Fibroblast of the aortic adventitia (primary cell): Measurements from ENCODE around the gene CCDC78. TPM values are rescaled to one million over a fixed set of nuclear protein-coding genes. Genes with fewer than 3 reads are reported as not detected.

Experiments
- DNase-seq: peaks from one replicate; pipeline ENCODE4 v3.0.0-alpha.2; 2010; ENCODE audit warnings: low read depth
- H3K4me3 ChIP-seq: 2 replicates; pipeline ENCODE4 v1.5.1; 2011; ENCODE audit warnings: low read depth, mild to moderate bottlenecking, control low read depth, low read length, moderate library complexity
- total RNA-seq: library from RNA; depleted of rRNA; stranded (reverse); fragments of >200 nt; gene quantifications from 2 replicates; pipeline ENCODE4 v1.2.3, GENCODE V29; 2012; ENCODE audit warnings: low replicate concordance
- TF ChIP-seq, protein P1 (sequence below): IDR thresholded peaks from 2 replicates; pipeline ENCODE4 v1.5.1; 2011; ENCODE audit warnings: mild to moderate bottlenecking, low read length, control low read depth, inconsistent platforms; ENCODE audit not compliant: insufficient read depth

CCDC78 gene
- total RNA-seq, 1 donor = 1.8 TPM

DNA sequence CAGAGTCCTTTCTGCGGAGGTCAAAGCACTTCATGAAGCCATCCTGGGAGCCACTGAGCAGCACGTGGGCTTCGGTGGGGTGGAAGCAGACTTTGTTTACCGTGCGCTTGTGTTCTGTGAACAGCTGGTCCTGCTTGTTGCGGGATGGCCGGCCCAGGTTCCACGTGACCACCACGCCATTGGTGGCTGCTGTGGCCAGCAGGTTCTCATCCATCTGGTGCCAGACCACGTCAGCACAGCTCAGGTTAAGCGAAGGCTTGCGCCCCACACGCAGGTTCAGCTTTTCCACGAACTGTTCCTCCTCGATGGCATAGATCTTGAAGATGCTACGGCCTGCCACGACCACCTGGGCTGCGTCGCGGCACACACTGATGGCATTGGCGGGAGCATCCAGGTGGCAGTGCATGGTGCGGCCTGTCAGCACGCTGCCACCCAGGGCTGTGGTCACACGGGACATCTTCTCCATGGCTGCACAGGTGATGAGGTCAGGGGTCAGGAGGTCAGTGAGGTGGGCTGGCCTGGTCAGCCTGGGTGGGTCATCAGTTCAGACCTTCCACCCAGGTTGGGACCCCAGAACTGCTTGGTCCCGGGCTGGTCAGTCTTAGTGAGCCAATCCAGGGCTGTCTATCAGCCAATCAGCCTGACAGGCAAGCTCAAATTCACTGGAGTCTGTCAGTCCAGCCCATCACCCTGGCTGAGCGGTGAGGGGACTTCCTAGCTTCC is 36.9 kb downstream of the CCDC78 start:
- H3K4me3 ChIP-seq = peak overlapping the region; percentile 81
- no peak for DNase-seq
- TF ChIP-seq, protein P1, sequence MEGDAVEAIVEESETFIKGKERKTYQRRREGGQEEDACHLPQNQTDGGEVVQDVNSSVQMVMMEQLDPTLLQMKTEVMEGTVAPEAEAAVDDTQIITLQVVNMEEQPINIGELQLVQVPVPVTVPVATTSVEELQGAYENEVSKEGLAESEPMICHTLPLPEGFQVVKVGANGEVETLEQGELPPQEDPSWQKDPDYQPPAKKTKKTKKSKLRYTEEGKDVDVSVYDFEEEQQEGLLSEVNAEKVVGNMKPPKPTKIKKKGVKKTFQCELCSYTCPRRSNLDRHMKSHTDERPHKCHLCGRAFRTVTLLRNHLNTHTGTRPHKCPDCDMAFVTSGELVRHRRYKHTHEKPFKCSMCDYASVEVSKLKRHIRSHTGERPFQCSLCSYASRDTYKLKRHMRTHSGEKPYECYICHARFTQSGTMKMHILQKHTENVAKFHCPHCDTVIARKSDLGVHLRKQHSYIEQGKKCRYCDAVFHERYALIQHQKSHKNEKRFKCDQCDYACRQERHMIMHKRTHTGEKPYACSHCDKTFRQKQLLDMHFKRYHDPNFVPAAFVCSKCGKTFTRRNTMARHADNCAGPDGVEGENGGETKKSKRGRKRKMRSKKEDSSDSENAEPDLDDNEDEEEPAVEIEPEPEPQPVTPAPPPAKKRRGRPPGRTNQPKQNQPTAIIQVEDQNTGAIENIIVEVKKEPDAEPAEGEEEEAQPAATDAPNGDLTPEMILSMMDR = no peak

DNA sequence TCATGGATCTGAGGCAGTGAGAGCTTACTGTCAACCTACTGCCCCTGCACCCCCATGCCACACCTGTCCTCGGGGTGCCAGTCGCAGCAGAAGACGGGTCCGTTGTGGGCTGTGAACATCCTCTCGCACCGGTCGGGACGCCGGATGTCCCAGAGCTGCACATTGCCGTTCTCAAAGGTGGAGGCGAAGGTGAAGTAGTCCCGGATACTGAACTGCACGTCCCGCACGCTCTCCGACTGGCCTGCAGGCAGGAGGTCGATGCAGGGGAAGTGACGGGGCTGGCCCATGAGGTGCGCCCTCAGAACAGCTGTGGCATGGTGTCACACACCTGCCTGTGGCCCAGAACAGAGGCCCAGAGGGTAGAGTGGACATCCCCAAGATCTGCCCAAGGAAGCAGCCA is 38.7 kb downstream of the CCDC78 start:
- no peak overlapping the region for H3K4me3 ChIP-seq
- TF ChIP-seq, protein P1 = no peak
- DNase-seq = no peak

DNA sequence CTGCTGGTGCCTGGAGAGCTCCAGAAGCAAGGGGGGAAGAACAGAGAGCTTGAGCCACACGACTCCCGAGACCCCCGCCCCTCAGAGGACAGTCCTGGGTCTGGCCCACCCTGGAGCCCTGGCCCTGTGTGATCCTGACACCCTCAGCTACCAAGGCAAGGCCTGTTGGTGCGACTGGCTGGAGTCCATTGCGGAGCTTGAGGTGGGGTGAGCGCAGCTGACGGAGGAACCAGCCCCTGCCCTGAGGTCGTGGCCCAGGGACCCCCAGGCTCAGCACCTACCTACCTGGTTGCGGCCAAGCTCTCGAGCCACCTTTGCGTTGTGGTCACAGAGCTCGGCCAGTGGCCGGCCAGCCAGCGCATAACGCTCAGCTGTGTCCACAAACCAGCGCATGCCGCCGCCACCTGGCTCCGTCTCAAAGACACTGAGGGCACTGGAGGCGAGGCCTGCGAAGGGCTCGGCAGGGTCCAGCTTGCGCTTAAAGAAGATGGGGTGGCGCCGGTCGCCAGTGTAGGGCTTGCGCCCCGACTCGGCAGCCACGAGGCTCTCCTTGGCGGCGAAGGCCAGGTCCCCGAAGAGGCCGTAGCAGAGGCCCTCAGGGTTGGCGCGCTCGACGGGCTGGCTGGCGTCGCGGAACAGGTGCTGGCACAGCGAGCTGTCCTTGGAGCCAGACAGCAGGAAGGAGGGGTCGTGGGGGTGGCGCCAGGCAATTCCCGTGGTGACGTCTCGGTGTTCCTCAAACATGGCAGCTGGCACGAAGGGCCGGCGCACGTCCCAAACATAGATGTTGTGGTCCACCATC is 39.6 kb downstream of the CCDC78 start:
- TF ChIP-seq, protein P1 = no peak
- H3K4me3 ChIP-seq = no peak overlapping the region
- no peak for DNase-seq

DNA sequence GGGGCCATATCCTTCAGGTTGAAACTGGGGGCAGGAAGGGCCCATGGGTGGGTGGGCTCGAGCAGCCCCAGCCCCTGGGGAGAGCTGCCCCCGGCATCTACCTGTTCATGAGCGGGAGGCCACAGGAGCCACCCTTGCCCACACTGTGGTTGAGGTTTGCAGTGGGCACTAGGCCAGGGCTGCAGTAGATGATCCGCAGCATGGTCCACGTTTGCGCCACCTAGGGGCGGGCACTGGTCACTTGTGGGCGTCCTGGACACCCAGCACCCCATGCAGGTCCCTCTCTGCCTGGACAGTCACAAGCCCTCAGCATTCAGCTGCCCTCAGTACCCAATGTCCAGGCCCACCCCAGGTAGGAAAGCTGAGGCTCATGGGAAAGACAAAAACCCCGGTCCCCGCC is 40.3 kb downstream of the CCDC78 start:
- H3K4me3 ChIP-seq = no peak overlapping the region
- TF ChIP-seq, protein P1 = peak; percentile 47
- peak; percentile 25 for DNase-seq

DNA sequence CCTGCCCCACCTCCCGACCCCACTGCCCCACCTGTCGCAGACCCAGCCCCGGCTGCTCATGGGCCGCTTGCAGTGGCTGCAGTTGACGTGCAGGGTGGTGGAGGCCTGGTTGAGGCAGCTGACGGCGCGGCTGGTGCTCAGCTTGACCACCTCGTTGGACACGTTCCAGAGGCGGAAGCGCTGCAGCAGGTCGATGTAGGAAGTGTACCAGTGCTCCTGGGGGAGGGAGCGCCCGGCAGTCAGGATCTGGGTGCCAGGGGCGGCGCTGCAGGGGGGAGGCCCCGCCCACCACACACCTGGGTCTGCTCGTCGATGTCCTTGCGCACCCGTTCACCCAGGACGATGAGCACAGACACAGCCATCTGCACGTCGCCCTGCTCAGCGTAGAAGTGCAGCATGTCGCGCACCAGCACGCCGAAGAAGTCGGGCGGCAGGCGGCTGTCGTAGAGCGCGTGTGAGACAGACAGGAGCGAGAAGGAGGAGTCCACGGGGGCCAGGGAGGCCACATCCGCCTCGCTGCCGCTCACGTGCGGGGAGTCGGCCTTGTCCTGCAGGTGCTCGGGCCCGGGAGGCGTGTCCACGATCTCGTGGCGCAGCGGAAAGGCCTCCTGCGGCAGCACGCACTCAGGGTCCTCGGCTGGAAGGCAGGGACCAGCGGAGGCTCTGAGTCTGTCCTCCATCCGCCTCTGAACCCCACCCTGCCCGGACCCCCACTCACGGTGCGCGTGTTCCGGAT is 41.1 kb downstream of the CCDC78 start:
- no peak for DNase-seq
- peak overlapping the region; percentile 9 for H3K4me3 ChIP-seq
- TF ChIP-seq, protein P1 = no peak

DNA sequence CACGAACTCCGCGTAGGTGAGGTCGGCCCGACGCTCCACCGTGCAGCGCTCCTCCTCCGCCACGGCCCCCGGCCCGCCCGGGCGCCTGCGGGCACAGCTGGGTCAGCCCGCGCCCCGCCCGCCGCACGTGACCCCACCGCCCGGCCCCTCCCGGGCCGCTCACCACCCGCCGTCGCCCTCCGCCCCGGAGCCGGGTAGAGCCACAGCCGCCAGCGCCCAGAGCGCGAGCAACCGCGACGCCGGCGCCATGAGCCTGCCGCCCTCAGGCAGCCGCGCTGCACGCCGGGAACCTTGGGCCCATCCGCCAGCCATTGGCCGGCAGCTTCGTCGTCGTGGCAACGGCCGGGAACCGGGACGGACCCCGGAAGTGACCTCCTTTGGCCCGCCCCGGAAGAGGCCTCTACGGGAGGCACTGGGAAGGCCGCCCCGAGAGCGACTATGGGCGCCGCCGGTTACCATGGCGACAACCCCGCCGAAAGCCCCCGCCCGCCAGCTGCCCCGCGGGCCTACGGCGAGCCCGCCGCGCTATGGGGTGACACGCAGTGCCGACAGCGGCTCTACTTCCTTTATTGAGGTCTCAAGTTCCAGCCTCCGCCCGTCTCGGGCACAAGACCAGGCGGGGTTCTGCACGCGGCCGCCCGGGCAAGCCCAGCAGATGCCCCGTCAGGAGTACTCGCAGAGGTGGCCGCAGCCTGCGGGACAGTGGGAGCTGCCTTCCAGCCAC is 42.0 kb downstream of the CCDC78 start, which contains the start of gene JMJD8:
TSS of gene JMJD8 (minus strand) at position 264 of the 724 bp plus-strand sequence. CDS start at position 249, 15 bp downstream.
- peak; percentile 92 for DNase-seq
- H3K4me3 ChIP-seq = peak within 1 kb of the TSS; percentile 73
- TF ChIP-seq, protein P1 = no peak
